NCI-H1092 (cell line): ENCODE data around the gene GSK3A.

Experiments used
- DNase-seq: peaks from one replicate; lab custom pipeline; 2025; lab: John Stamatoyannopoulos, UW

The GSK3A gene

DNA sequence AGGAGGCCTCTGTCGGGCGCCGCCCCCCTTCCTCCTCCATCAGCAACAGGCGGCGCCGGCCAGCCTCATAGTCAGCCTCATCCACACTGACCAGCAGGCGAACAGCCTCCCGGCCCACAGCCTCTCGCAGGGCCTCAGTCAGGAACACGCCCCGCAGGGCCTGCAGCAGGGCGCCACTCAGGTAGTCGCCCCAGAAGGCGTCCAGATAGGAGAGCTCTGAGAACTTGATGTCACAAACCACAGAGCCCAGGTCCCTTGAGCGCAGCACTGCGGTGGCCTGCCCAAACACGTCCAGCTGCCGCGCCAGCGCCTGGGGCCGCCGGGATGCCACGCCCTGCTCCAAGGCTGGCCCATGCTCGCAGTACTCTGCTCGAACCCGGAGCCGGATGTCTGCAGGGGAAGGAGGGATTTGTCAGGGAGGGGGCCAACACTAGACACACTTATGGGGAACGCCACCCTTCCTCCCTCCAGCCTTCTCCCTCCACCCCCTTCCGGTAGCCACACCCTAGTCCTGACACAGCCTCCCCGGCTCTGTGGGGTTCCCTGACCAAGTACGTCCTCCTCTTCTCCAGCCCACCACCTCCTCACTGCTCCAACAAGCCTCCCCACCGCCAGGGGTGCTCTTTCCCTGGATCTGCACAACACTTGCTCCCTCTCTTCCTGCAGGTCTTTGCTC is 42.8 kb downstream of the GSK3A start:
- DNase-seq = no peak

DNA sequence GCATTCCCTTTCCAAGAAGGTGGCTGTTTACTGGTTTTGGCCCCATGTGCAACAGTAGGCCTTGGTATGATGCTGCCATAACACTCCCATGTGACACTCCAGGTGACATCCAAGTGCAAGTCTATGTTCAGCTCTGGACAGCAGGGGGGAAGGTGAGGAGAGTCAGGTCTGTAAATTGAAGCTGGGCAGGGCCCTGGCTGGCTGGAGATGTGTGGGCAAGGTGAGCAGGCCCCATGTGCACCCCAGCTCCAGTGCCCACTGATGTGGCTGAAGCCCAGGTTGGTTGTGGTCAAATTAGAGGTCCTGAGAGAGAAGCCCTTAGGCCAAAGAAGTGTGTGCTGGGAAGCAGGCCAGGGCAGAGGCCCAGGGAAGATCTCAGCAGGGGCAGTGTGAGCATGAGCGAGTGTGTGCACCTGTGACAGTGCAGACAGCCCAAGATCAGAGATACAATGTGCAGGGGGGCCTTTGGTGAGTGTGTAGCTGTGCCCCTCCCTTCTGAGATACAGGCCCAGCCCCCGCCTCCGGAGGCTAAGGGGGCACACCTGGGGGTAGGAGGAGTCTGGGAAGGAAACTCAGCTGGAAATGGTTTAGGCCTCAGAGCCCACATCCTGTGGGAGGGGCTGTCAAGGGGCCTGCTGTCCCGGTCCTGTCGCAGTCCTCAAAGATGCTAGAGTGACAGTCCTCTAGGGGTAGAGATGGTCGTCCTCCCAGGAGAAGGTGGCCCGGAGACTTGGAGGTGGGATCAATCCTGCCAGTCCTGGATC is 43.5 kb downstream of the GSK3A start:
- no peak for DNase-seq

DNA sequence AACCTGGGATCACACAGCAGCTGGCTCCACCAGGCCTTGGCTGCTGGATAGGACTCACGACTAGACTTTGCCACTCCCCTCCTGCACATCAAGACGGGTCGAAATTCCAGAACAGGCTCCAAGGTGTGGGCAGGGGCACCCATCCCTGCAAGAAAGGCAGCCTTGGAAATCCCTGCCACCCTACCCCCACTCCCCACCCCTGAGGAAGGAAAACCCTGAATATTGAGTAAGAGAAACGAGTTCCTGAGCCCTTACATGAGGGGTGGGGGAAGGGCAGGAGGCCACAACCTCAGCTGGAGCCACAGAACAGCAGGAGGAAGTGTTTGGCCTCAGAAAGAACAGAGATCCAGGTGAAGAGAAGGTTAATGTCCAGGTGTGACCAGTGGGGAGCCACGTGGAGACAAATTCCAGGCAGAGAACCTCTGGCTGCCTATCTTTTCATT is 45.0 kb downstream of the GSK3A start:
- no peak for DNase-seq

DNA sequence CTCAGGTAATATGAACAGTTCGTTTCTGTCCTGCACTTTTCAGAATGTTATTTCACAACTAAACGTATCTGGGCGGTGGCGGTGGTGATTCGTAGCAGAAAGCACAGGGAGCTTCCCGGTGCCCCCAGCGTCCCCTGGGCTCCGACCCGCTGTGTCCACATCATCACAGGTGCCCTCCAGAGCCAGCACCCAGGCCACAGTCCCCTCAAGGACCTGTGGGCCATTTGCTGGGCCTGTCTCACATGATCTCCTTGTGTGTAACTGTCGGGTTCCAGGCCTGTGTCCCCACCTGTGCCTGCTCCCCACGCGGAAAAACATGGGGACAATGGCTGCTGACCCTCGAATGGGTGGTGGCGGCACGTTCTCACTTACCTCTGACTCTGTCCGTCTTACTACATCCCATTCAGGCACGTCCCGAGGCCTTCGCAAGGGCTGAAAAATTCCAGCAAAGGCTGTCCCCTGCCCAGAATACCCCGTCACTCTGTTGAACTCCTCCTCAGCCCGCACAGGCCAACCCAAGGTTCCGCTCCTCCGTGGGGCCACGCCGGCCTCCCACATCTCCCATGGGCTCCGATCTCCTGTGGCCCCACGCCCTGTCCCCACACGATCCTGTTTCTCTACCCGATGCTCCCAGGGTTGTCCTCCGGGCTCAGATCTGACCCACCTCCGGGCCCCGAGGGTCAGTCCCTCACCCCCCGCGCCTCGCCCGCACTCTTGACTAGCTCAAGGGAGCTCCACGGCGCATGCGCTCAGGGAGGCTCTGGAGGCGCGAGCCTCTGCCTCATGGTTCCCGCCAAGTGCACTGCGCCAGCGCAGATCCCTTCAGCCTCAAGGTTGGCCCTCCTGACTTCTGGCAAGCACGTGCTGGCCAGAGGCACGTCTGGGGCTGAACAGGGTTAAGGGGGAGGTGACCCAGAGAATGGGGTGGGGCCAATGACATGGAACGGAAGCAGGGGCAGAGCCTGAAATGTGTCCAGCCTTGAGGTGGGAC is 46.1 kb downstream of the GSK3A start:
- no peak for DNase-seq

DNA sequence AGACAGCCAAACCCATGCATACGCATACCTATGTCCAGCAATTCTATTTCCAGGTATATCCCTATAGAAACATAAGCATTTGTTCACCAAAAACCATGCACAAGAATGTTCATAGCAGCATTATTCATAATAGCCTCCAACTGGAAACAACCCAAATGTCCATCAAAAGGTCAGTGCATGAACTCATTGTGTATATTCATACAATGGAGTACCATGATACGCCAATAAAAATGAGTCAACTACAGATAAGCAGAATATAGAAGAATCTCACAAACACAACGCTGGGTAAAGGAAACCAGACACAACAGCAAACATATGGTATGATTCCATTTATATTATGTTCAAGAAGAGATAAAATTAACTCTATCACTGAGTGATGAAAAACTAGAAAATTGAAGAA is 48.7 kb downstream of the GSK3A start:
- DNase-seq = no peak

DNA sequence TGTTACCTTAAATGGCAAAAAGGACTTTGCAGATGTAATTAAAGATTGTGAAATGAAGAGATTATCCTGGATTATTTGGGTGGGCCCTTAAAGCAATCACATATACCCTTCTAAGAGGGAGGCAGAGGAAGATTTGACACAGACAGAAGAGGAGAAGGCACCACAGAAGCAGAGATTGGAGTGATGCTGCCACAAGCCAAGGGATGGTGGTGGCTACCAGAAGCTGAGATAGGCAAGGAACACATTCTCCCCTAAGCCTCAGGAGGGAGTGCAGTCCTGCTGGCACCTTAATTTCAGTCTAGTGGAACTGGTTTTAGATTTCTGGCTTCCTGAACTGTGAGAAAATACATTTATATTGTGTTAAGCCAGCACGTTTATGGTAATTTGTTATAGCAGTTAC is 49.1 kb downstream of the GSK3A start:
- DNase-seq = no peak

DNA sequence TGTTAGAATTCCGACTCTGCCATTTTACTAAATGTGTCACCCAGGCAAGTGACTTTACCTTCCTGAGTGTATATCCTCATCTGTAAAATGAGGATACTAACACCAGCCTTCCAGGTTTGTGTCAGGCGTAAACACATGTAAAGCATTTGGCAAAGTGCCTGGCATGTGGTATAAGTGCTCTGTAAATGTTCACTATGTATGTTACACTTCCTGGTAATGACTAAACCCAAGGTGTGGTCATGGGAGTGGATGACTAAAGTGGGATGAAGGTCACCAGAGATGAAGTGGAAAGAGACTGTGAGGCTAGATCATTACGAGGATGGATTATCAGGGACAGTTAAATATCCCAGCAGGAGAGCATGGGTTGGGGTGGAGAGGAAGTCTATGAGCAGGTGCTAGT is 50.5 kb downstream of the GSK3A start:
- DNase-seq = no peak

DNA sequence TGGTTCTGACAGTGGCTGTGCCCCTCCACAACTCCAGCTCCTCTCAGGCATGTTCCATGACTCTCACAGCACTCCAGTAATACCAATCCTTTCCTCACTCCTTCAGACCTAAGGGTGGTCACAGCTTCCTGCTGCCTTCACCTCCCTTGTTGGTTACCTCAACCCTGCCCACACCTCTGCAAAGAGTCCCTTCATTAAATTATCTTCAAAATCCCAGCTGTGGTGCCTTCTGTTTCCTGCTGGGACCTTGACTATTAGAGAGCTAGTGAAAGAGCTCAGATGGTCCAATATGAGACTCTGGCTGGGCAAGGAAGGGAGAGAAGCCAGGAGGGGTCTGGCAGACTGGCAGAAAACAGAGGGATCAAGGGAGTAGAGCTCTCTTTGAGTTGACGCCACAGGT is 51.1 kb downstream of the GSK3A start:
- no peak for DNase-seq

DNA sequence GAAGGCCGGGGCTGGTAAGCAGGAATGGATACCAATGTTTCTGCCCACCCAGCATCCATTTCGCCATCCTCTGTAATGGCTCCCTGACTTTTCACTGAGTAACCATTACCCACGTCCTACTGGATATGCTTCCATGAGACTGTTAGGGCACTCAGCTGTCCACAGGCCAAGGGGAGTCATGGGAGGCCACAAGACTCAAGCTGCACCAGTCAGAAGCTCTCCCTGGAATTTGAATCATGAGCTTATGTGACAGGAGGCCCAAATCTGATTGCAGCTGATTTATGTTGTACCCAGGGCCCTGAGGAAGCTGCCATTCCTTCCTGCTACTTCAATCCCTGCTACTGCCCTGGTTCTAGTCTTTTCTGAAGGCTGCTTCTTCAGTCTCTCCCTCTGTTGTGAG is 53.3 kb downstream of the GSK3A start:
- DNase-seq = no peak

DNA sequence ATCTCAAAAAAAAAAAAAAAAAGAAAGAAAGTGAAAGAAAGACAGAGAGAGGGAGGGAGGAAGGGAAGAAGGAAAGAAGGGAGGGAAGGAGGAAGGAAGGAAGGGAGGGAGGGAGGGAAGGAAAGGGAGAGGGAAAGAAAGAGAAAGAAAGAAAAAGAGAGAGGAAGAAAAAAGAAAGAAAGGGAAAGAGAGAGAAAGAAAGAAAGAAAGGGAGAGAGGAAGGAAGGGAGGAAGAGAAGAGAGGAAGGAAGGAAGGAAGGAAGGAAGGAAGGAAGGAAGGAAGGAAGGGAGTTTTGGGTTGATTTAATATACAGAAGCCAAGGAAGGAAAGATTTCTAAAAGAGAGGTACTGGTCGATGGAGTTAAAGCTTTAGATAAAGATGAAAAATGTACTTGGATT is 53.7 kb downstream of the GSK3A start:
- DNase-seq = no peak

DNA sequence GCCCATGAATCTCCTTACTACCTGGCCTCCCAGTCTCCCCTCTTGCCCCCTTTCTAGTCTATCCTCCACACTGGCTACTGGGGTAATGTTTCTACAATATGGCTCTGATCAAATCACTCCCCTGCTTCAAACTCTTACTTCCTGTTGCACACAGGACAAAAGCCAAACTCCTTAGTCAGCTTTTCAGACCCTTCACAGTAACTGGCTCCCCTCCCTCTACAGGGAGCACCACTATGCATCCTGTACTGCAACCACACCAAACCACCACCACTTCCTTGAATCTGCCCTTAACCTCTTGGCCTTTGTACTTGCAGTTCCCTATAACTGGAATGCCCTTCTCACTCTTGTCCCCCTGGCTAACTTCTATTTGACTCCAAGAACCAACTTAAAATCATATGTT is 57.1 kb downstream of the GSK3A start:
- DNase-seq = no peak

DNA sequence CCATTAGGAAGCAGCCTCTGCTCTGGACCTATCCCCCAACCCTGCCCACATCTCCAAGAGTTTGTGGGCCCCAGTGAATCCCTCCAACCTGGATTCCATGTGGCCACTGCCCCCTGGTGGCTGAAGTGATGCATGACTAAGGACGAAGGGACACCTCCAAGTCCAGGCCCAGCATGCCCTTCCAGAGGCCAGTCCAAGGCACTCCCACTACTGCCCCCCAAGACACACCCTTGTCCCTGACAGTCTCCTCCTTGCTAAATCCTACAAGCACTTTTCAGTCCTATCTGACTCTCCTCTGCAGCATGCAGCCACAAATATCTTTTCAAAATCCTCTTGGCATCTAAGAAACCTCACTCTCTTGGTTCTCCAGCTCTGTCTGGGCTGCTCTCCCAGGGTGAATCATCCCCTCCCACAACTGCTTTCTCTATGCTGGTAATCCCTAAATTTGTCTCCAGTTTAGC is 58.0 kb downstream of the GSK3A start:
- peak; percentile 75 for DNase-seq
